Measurements from ENCODE around the gene SSNA1.

- TF ChIP-seq, protein P1, sequence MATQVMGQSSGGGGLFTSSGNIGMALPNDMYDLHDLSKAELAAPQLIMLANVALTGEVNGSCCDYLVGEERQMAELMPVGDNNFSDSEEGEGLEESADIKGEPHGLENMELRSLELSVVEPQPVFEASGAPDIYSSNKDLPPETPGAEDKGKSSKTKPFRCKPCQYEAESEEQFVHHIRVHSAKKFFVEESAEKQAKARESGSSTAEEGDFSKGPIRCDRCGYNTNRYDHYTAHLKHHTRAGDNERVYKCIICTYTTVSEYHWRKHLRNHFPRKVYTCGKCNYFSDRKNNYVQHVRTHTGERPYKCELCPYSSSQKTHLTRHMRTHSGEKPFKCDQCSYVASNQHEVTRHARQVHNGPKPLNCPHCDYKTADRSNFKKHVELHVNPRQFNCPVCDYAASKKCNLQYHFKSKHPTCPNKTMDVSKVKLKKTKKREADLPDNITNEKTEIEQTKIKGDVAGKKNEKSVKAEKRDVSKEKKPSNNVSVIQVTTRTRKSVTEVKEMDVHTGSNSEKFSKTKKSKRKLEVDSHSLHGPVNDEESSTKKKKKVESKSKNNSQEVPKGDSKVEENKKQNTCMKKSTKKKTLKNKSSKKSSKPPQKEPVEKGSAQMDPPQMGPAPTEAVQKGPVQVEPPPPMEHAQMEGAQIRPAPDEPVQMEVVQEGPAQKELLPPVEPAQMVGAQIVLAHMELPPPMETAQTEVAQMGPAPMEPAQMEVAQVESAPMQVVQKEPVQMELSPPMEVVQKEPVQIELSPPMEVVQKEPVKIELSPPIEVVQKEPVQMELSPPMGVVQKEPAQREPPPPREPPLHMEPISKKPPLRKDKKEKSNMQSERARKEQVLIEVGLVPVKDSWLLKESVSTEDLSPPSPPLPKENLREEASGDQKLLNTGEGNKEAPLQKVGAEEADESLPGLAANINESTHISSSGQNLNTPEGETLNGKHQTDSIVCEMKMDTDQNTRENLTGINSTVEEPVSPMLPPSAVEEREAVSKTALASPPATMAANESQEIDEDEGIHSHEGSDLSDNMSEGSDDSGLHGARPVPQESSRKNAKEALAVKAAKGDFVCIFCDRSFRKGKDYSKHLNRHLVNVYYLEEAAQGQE (IDR thresholded peaks at IDR 0.05; ENCODE audit: low read depth) = no peak
- TF ChIP-seq TEAD4 (IDR thresholded peaks at IDR 0.05) (no peak), YY1 (IDR thresholded peaks at IDR 0.05; ENCODE audit: low read depth) (no peak), TCF12 (IDR thresholded peaks at IDR 0.05; ENCODE audit: low read depth) (no peak), EP300 (IDR thresholded peaks at IDR 0.05; ENCODE audit: borderline replicate concordance) (no peak), MAX (IDR thresholded peaks at IDR 0.05) (no peak), CREB1 (IDR thresholded peaks at IDR 0.05; ENCODE audit: low read depth) (no peak), EGR1 (IDR thresholded peaks at IDR 0.05) (no peak), TAF1 (IDR thresholded peaks at IDR 0.05; ENCODE audit: low read depth) (no peak), RAD21 (IDR thresholded peaks at IDR 0.05; ENCODE audit: low read depth) (no peak)
Measured at GRCh38 chr9:137158625-137159024, 29.9 kb upstream of the SSNA1 start.

Measured in Ishikawa (cell line).